Daoy (cell line): ENCODE results near the gene LEFTY2. TPM values are rescaled to one million over a fixed set of nuclear protein-coding genes. Genes with fewer than 3 reads are reported as not detected.
"Not testable (repeated sequence)": the region's sequence is repeated elsewhere in the genome, so short reads cannot be mapped to it uniquely, and the experiment has no call there.

Experiments used
- DNase-seq: peaks from one replicate; pipeline ENCODE4 v3.0.0-alpha.2; 2015; ENCODE audit warnings: low read depth
- total RNA-seq: library from RNA; depleted of rRNA; stranded (reverse); fragments of >200 nt; shearing (Covaris generic); gene quantifications from 2 replicates; pipeline ENCODE4 v1.2.3, GENCODE V29; 2014; rRNA removed

LEFTY2 gene
- not detected in 2 replicates for total RNA-seq

- DNase-seq: no peak
These were observed at the start of gene LEFTY2 for GRCh38 chr1:225941187-225941941. LEFTY2 (minus strand) TSS chr1:225941220; CDS start chr1:225941140, 80 bp downstream.

- no peak for DNase-seq
These were observed 46.7 kb upstream of the LEFTY2 start for GRCh38 chr1:225987491-225988316.

GRCh38 chr1:225981714-225982113 lies 40.7 kb upstream of the LEFTY2 start:
- DNase-seq: no peak

- DNase-seq: no peak
These were observed 39.2 kb upstream of the LEFTY2 start for GRCh38 chr1:225980005-225980836.

- DNase-seq: no peak
These were observed 38.4 kb upstream of the LEFTY2 start for GRCh38 chr1:225979421-225979820.

GRCh38 chr1:225977937-225978748 lies 37.1 kb upstream of the LEFTY2 start:
- no peak for DNase-seq

GRCh38 chr1:225975146-225975545 lies 34.1 kb upstream of the LEFTY2 start:
- DNase-seq: not testable (repeated sequence)

GRCh38 chr1:225974454-225974853 lies 33.4 kb upstream of the LEFTY2 start:
- DNase-seq: no peak

- DNase-seq: no peak
These were observed 32.1 kb upstream of the LEFTY2 start for GRCh38 chr1:225973158-225973557.

- DNase-seq: no peak
These were observed 31.5 kb upstream of the LEFTY2 start for GRCh38 chr1:225972344-225973152.

- DNase-seq: not testable (repeated sequence)
These were observed 29.7 kb upstream of the LEFTY2 start for GRCh38 chr1:225970592-225971157.

GRCh38 chr1:225969751-225970150 lies 28.7 kb upstream of the LEFTY2 start:
- not testable (repeated sequence) for DNase-seq

GRCh38 chr1:225965231-225965630 lies 24.2 kb upstream of the LEFTY2 start:
- DNase-seq: no peak

GRCh38 chr1:225963735-225964530 lies 22.9 kb upstream of the LEFTY2 start:
- no peak for DNase-seq

- DNase-seq: peak; percentile 65
These were observed 21.5 kb upstream of the LEFTY2 start for GRCh38 chr1:225962440-225962975.

GRCh38 chr1:225961659-225962439 lies 20.8 kb upstream of the LEFTY2 start:
- no peak for DNase-seq

GRCh38 chr1:225958041-225958440 lies 17.0 kb upstream of the LEFTY2 start:
- DNase-seq: no peak

- no peak for DNase-seq
These were observed 13.7 kb upstream of the LEFTY2 start for GRCh38 chr1:225954753-225955152.
